Cardiac muscle cell (in vitro differentiated cells and primary cell): Measurements from ENCODE around the gene SAMD8. TPM values are rescaled to one million over a fixed set of nuclear protein-coding genes. Genes with fewer than 3 reads are reported as not detected.
"Not testable (repeated sequence)": the region's sequence is repeated elsewhere in the genome, so short reads cannot be mapped to it uniquely, and the experiment has no call there.

Source experiments
- DNase-seq, 2 donors: peaks; one replicate each; pipeline versions ENCODE4 v3.0.0 to v3.0.0-alpha.2; 2010 to 2017; ENCODE audit warnings: low read depth in 1 of 2, low spot score in 1 of 2
- H3K27ac ChIP-seq: fragments of 200-600 bp; sonication (generic); 2 replicates; pipeline ENCODE4 v1.5.1; 2016
- H3K27me3 ChIP-seq: fragments of 200-600 bp; sonication (generic); 2 replicates; pipeline ENCODE4 v1.6.0; 2016; ENCODE audit warnings: control low read depth
- H3K36me3 ChIP-seq: fragments of 200-600 bp; sonication (generic); 2 replicates; pipeline ENCODE4 v1.5.1; 2016; ENCODE audit warnings: control low read depth
- H3K4me1 ChIP-seq: fragments of 200-600 bp; sonication (generic); 2 replicates; pipeline ENCODE4 v1.8.1; 2017; ENCODE audit warnings: low read depth, mild to moderate bottlenecking, mixed run types
- H3K4me3 ChIP-seq: fragments of 200-600 bp; sonication (generic); 2 replicates; pipeline ENCODE4 v1.5.1; 2016; ENCODE audit warnings: mild to moderate bottlenecking
- H3K9me3 ChIP-seq: fragments of 200-600 bp; sonication (generic); 2 replicates; pipeline ENCODE4 v1.5.1; 2017; ENCODE audit warnings: low read depth, mild to moderate bottlenecking, control low read depth
- polyA plus RNA-seq: library from polyadenylated mRNA; unstranded; fragments of >200 nt; fragmentation: Nextera tagmentation; extraction: Ambion mirVana; gene quantifications from 2 replicates; pipeline ENCODE4 v1.2.1, GENCODE V29; 2016
- total RNA-seq: library from RNA; depleted of rRNA; stranded (reverse); fragments of >200 nt; gene quantifications from 2 replicates; pipeline ENCODE4 v1.2.3, GENCODE V29; 2016
- TF ChIP-seq, protein P1 (sequence below): IDR thresholded peaks from 2 replicates; pipeline ENCODE4 v1.5.1; 2012; ENCODE audit warnings: low read depth, mild to moderate bottlenecking, low read length

The SAMD8 gene
- total and polyA plus RNA-seq, 2 experiments from 2014 or later = 9.4 to 15.8 TPM

DNA sequence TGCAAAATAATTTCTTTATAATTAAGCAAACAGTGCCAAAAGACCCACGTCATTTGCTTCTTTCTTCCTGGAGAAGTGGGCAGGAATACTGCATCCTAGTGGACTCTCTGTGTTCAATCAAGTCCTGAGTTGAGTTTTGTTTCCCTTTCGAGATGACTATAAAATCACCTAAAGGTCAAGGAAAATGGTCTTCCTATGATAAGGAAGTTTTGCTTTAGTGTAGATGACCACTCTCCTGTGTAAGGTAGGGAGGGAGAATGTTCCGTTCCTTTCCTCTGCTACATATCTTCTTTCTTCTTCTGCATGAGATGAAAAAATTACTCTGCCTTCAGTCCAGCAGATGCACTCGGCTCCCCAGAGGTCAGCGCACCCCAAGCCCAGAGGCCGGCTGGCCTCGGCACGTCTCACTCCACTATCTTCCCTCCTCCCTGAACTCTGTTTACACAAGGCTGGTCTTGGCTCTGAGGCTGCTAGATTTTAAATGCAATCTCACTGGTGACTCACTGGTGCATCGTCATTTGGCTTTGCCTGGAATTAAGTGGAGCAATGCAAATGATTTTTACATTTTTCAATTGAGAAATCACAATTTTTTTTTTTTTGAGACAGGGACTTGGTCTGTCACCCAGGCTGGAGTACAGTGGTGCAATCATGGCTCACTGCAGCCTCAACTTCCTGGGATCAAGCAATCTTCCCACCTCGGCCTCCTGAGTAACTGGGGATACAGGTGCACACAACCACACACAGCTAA, 80.5 kb downstream of the SAMD8 start:
- H3K27ac ChIP-seq = peak overlapping the region; percentile 65
- H3K4me3 ChIP-seq = no peak overlapping the region
- peaks cover 3% of the 10 kb centered on the region for H3K4me1 ChIP-seq
- TF ChIP-seq, protein P1, sequence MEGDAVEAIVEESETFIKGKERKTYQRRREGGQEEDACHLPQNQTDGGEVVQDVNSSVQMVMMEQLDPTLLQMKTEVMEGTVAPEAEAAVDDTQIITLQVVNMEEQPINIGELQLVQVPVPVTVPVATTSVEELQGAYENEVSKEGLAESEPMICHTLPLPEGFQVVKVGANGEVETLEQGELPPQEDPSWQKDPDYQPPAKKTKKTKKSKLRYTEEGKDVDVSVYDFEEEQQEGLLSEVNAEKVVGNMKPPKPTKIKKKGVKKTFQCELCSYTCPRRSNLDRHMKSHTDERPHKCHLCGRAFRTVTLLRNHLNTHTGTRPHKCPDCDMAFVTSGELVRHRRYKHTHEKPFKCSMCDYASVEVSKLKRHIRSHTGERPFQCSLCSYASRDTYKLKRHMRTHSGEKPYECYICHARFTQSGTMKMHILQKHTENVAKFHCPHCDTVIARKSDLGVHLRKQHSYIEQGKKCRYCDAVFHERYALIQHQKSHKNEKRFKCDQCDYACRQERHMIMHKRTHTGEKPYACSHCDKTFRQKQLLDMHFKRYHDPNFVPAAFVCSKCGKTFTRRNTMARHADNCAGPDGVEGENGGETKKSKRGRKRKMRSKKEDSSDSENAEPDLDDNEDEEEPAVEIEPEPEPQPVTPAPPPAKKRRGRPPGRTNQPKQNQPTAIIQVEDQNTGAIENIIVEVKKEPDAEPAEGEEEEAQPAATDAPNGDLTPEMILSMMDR = peak; percentile 36
- H3K9me3 ChIP-seq = no peaks in the 10 kb centered on the region
- H3K27me3 ChIP-seq = no peaks in the 10 kb centered on the region
- no peaks in the 10 kb centered on the region for H3K36me3 ChIP-seq
- DNase-seq = peak in 1 of 2 donors; percentile 94

DNA sequence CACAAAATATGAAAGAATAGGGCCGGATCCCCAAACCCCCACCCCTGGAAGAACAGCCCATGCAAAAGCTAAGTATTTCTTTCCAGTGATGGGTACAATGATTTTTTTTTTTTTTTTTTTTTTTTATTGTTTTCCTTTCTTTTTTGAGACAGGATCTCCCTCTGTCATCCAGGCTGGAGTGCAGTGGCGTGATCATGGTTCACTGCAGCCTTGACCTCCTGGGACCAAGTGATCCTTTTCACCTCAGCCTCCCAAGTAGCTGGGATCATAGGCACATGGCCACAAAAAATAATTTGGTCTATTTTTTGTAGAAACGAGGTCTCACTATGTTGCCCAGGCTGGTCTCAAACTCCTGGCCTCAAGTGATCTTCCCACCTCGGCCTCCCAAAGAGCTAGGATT, 83.2 kb downstream of the SAMD8 start:
- not testable (repeated sequence) for H3K27ac ChIP-seq, H3K4me3 ChIP-seq, H3K27me3 ChIP-seq, DNase-seq, H3K36me3 ChIP-seq, H3K9me3 ChIP-seq, H3K4me1 ChIP-seq

DNA sequence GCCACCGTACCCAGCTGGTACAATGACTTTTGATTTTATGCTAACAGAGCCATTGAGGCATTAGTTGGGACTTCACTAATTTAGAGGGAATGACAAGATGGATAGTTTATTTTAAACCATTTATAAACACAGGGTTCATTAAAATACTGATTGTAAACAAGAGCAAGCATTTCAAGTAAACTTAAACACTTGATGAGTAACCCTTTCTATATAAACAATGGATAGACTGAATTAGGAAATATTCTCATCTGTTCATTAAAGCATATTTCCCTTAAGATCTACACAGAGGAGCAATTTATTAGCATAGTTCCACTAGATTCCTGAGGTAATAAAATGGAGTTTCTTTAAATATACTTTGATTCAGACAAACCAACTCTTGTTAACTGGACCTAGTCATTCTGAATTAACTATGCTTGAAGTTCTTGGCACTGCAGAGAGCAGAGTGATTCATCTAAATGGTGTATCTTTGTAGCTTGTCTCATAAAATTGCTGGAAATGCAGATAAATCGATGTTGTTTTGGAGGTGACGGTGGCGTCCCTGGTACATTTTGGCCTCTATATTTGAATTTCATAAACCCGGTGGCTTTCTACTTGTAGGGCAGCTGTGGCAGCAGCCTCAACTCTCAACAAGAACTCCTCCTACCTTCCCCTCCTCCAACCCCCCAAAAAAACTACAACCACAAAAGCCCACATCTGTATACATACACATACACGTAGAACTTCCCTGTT, 83.7 kb downstream of the SAMD8 start:
- Histone ChIP-seq H3K4me1 (peaks cover 3% of the 10 kb centered on the region), H3K36me3 (no peaks in the 10 kb centered on the region), H3K27me3 (no peaks in the 10 kb centered on the region), H3K27ac (no peak overlapping the region), H3K4me3 (no peak overlapping the region), H3K9me3 (no peaks in the 10 kb centered on the region)
- DNase-seq = peak in 1 of 2 donors; percentile 42
- TF ChIP-seq, protein P1 = no peak

DNA sequence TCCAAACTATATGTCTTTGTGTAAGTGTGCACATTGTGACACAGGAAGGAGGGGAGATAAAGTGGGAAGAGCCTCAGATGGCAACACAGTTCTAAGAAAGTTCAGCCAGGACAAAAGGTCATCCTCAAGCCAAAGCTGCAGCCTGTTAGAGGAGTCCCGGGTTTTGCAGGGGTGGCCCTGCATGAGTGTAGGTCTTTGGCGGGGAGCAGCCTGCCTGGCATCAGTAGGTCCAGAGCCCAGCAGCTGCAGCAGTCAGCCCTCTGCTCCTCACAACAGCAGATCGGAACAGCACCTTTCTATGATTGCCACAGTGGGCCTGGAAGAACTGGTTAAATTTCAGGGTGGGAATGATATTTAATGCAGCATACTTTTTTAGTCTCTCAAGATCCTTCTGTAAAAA, 85.6 kb downstream of the SAMD8 start:
- TF ChIP-seq, protein P1 = no peak
- Histone ChIP-seq H3K27ac (no peak overlapping the region), H3K9me3 (no peaks in the 10 kb centered on the region), H3K36me3 (no peaks in the 10 kb centered on the region), H3K4me1 (peaks cover 1% of the 10 kb centered on the region), H3K27me3 (no peaks in the 10 kb centered on the region), H3K4me3 (no peak overlapping the region)
- DNase-seq = no peak

DNA sequence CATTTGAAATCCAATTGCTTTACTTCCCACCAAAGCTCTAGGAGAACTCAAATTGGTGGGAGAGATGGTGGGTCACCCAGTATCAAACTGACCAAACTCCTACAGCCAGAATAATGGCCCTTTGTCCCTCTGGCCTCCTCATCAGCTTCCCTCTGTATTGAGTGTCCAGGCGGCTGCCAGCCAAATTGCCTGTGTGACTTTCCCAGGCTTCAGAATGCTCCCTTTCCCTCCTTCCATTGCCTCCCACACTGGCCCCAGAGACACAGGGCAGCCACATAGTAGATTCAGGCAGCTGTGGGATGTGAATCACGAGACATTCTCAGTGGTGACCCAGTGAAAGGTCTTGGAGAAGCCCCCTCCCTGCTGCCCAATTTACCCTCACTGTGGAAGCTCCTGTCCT, 86.5 kb downstream of the SAMD8 start:
- H3K36me3 ChIP-seq = no peaks in the 10 kb centered on the region
- no peaks in the 10 kb centered on the region for H3K27me3 ChIP-seq
- H3K4me1 ChIP-seq = no peaks in the 10 kb centered on the region
- H3K27ac ChIP-seq = no peak overlapping the region
- H3K9me3 ChIP-seq = no peaks in the 10 kb centered on the region
- H3K4me3 ChIP-seq = no peak overlapping the region
- TF ChIP-seq, protein P1 = no peak
- DNase-seq = no peak

DNA sequence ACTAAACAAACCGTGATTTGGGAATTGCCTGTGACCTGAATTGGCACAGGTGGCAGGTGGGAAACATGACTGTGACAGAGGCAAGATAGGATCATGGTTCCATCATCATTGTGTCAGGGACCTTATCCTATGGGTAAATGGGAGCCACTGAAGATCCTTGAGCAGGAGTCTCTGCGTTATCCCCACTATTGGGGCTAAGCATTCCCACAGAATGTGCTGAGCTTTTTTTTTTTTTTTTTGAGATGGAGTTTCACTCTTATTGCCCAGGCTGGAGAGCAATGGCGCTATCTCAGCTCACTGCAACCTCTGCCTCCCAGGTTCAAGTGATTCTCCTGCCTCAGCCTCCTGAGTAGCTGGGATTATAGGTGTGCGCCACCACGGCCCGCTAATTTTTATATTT, 88.5 kb downstream of the SAMD8 start:
- not testable (repeated sequence) for H3K9me3 ChIP-seq, H3K4me3 ChIP-seq, DNase-seq, H3K27ac ChIP-seq, H3K27me3 ChIP-seq, H3K4me1 ChIP-seq, H3K36me3 ChIP-seq
